Esophagus (tissue), 2 donors: ENCODE measurements around the gene SLCO1B3. TPM values are rescaled to one million over a fixed set of nuclear protein-coding genes. Genes with fewer than 3 reads are reported as not detected.

Experiments used
- H3K27ac ChIP-seq, 2 donors: one replicate each; pipeline ENCODE4 v1.5.1; 2013; ENCODE audit warnings: low read depth in 2 of 2, mild to moderate bottlenecking in 2 of 2, inconsistent platforms in 1 of 2, low read length in 1 of 2, moderate library complexity in 1 of 2
- H3K27me3 ChIP-seq, 2 donors: one replicate each; pipeline ENCODE4 v1.6.1; 2013; ENCODE audit warnings: low read length in 2 of 2, control low read depth in 1 of 2, mild to moderate bottlenecking in 1 of 2; ENCODE audit not compliant: insufficient read depth in 2 of 2, control insufficient read depth in 1 of 2
- H3K36me3 ChIP-seq, 2 donors: one replicate each; pipeline ENCODE4 v1.6.1; 2013; ENCODE audit warnings: low read length in 1 of 2; ENCODE audit not compliant: control insufficient read depth in 2 of 2, insufficient read depth in 2 of 2
- H3K4me1 ChIP-seq, 2 donors: one replicate each; pipeline ENCODE4 v1.6.1; 2013; ENCODE audit warnings: low read length in 1 of 2; ENCODE audit not compliant: control insufficient read depth in 2 of 2, insufficient read depth in 2 of 2
- H3K4me3 ChIP-seq, 2 donors: one replicate each; pipeline ENCODE4 v1.5.1; 2013; ENCODE audit warnings: low read length in 2 of 2, mild to moderate bottlenecking in 2 of 2, low read depth in 1 of 2, moderate library complexity in 1 of 2
- H3K9me3 ChIP-seq, 2 donors: one replicate each; pipeline ENCODE4 v1.6.1; 2013; ENCODE audit warnings: mild to moderate bottlenecking in 2 of 2, low read depth in 1 of 2, low read length in 1 of 2, moderate library complexity in 1 of 2; ENCODE audit not compliant: control insufficient read depth in 2 of 2, insufficient read depth in 1 of 2
- WGBS, 2 donors: extraction: QIAGEN DNeasy Blood & Tissue Kit; methylation state at CpG; one replicate each; pipeline ENCODE4 v1.1.7; 2013; 5-methylcytosine and 5-hydroxymethylcytosine counted together
- polyA plus RNA-seq, 2 donors: library from polyadenylated mRNA; stranded (reverse); fragments of 200-250 nt; gene quantifications; one replicate each; pipeline ENCODE4 v1.2.3, GENCODE V29; 2013
- donor health status: healthy with polysubstance abuse.
- donor health status: Bipolar disorder and iron deficiency.

Gene SLCO1B3
- polyA plus RNA-seq, 2 donors = 0.10 to 0.15 TPM

GRCh38 chr12:20805921-20806320, 4.6 kb upstream of the SLCO1B3 start:
- Histone ChIP-seq H3K27me3 (no peaks in the 10 kb centered on the region), H3K4me1 (no peaks in the 10 kb centered on the region), H3K36me3 (no peaks in the 10 kb centered on the region), H3K4me3 (no peak overlapping the region), H3K9me3 (peaks cover 0 to 2% of the 10 kb centered on the region in 2 donors), H3K27ac (no peak overlapping the region)
- 43 to 50% methylated on average over 1 of the region's 1 CpG for WGBS, 2 donors

GRCh38 chr12:20807192-20808080, 3.1 kb upstream of the SLCO1B3 start:
- WGBS, 2 donors = 91 to 93% methylated on average over 39 to 51 of the region's 51 CpGs
- peaks cover 0 to 2% of the 10 kb centered on the region in 2 donors for H3K9me3 ChIP-seq
- no peak overlapping the region for H3K4me3 ChIP-seq
- H3K27ac ChIP-seq = no peak overlapping the region
- H3K4me1 ChIP-seq = no peaks in the 10 kb centered on the region
- H3K27me3 ChIP-seq = no peaks in the 10 kb centered on the region
- H3K36me3 ChIP-seq = no peaks in the 10 kb centered on the region

GRCh38 chr12:20808521-20808920, 2.0 kb upstream of the SLCO1B3 start:
- no peaks in the 10 kb centered on the region for H3K36me3 ChIP-seq
- H3K9me3 ChIP-seq = peaks cover 0 to 2% of the 10 kb centered on the region in 2 donors
- no peaks in the 10 kb centered on the region for H3K4me1 ChIP-seq
- WGBS, 2 donors = 59 to 62% methylated on average over 1 of the region's 1 CpG
- no peak overlapping the region for H3K4me3 ChIP-seq
- no peaks in the 10 kb centered on the region for H3K27me3 ChIP-seq
- H3K27ac ChIP-seq = no peak overlapping the region

GRCh38 chr12:20815574-20815973, 5.1 kb downstream of the SLCO1B3 start:
- no peak overlapping the region for H3K4me3 ChIP-seq
- no peaks in the 10 kb centered on the region for H3K9me3 ChIP-seq
- H3K36me3 ChIP-seq = no peaks in the 10 kb centered on the region
- no peaks in the 10 kb centered on the region for H3K27me3 ChIP-seq
- H3K4me1 ChIP-seq = no peaks in the 10 kb centered on the region
- H3K27ac ChIP-seq = no peak overlapping the region
- WGBS, 2 donors = 91 to 92% methylated on average over 2 of the region's 2 CpGs

GRCh38 chr12:20822415-20822814, 11.9 kb downstream of the SLCO1B3 start:
- H3K27me3 ChIP-seq = no peaks in the 10 kb centered on the region
- H3K36me3 ChIP-seq = no peaks in the 10 kb centered on the region
- no peak overlapping the region for H3K27ac ChIP-seq

GRCh38 chr12:20822925-20823324, 12.4 kb downstream of the SLCO1B3 start:
- no peaks in the 10 kb centered on the region for H3K27me3 ChIP-seq
- H3K27ac ChIP-seq = no peak overlapping the region
- 67 to 71% methylated on average over 4 of the region's 4 CpGs for WGBS, 2 donors
- no peaks in the 10 kb centered on the region for H3K9me3 ChIP-seq
- H3K4me1 ChIP-seq = no peaks in the 10 kb centered on the region
- no peaks in the 10 kb centered on the region for H3K36me3 ChIP-seq
- no peak overlapping the region for H3K4me3 ChIP-seq

More at GRCh38 chr12:20822415-20822814, 11.9 kb downstream of the SLCO1B3 start:
- Histone ChIP-seq H3K4me3 (no peak overlapping the region), H3K4me1 (no peaks in the 10 kb centered on the region), H3K9me3 (no peaks in the 10 kb centered on the region)
- WGBS, 2 donors = 89 to 90% methylated on average over 6 of the region's 6 CpGs

GRCh38 chr12:20829919-20830318, 19.4 kb downstream of the SLCO1B3 start:
- 87 to 95% methylated on average over 3 of the region's 3 CpGs for WGBS, 2 donors
- no peaks in the 10 kb centered on the region for H3K4me1 ChIP-seq
- H3K4me3 ChIP-seq = no peak overlapping the region
- no peak overlapping the region for H3K27ac ChIP-seq
- no peaks in the 10 kb centered on the region for H3K9me3 ChIP-seq
- no peaks in the 10 kb centered on the region for H3K27me3 ChIP-seq
- H3K36me3 ChIP-seq = no peaks in the 10 kb centered on the region

- Histone ChIP-seq H3K27ac (no peak overlapping the region), H3K4me3 (no peak overlapping the region)
- WGBS, 2 donors = 49 to 59% methylated on average over 1 of the region's 1 CpG
These were observed 20.0 kb downstream of the SLCO1B3 start for GRCh38 chr12:20830456-20830855.

GRCh38 chr12:20832911-20833310, 22.4 kb downstream of the SLCO1B3 start:
- Histone ChIP-seq H3K36me3 (no peaks in the 10 kb centered on the region), H3K4me1 (no peaks in the 10 kb centered on the region), H3K27me3 (no peaks in the 10 kb centered on the region), H3K4me3 (no peak overlapping the region), H3K27ac (no peak overlapping the region), H3K9me3 (no peaks in the 10 kb centered on the region)
- 67 to 68% methylated on average over 4 of the region's 4 CpGs for WGBS, 2 donors

More at GRCh38 chr12:20830456-20830855, 20.0 kb downstream of the SLCO1B3 start:
- no peaks in the 10 kb centered on the region for H3K36me3 ChIP-seq
- no peaks in the 10 kb centered on the region for H3K4me1 ChIP-seq
- no peaks in the 10 kb centered on the region for H3K9me3 ChIP-seq
- H3K27me3 ChIP-seq = no peaks in the 10 kb centered on the region

GRCh38 chr12:20852649-20853048, 42.1 kb downstream of the SLCO1B3 start:
- Histone ChIP-seq H3K27ac (no peak overlapping the region), H3K36me3 (no peaks in the 10 kb centered on the region), H3K4me1 (no peaks in the 10 kb centered on the region), H3K9me3 (no peaks in the 10 kb centered on the region), H3K27me3 (no peaks in the 10 kb centered on the region), H3K4me3 (no peak overlapping the region)
